H9 (cell line): ENCODE results near the gene WDR27. TPM values are rescaled to one million over a fixed set of nuclear protein-coding genes. Genes with fewer than 3 reads are reported as not detected.

Experiments
- DNase-seq: peaks from one replicate; pipeline ENCODE4 v3.0.0-alpha.2; 2017
- H2AFZ ChIP-seq: one replicate; pipeline ENCODE4 v1.6.1; 2013; ENCODE audit warnings: mild to moderate bottlenecking, low read length, control low read depth, moderate library complexity
- H2AK5ac ChIP-seq: 2 replicates; pipeline ENCODE4 v1.6.1; 2013; ENCODE audit warnings: low read length, control low read depth, mixed read lengths; ENCODE audit not compliant: insufficient read length
- H2BK120ac ChIP-seq: one replicate; pipeline ENCODE4 v1.6.1; 2013; ENCODE audit warnings: low read depth, mild to moderate bottlenecking, low read length, control low read depth, inconsistent platforms; ENCODE audit not compliant: poor library complexity, severe bottlenecking
- H2BK12ac ChIP-seq: 2 replicates; pipeline ENCODE4 v1.6.1; 2013; ENCODE audit warnings: low read length, control low read depth, mixed read lengths, low read depth; ENCODE audit not compliant: insufficient read length
- H2BK15ac ChIP-seq: 2 replicates; pipeline ENCODE4 v1.6.1; 2013; ENCODE audit warnings: low read depth, low read length, control low read depth
- H2BK20ac ChIP-seq: one replicate; pipeline ENCODE4 v1.6.1; 2013; ENCODE audit warnings: low read depth, mild to moderate bottlenecking, low read length, control low read depth, inconsistent platforms; ENCODE audit not compliant: poor library complexity, severe bottlenecking
- H2BK5ac ChIP-seq: 2 replicates; pipeline ENCODE4 v1.6.1; 2013; ENCODE audit warnings: low read length, control low read depth, mixed read lengths; ENCODE audit not compliant: insufficient read length
- H3K14ac ChIP-seq: 2 replicates; pipeline ENCODE4 v1.6.1; 2013; ENCODE audit warnings: low read length, control low read depth; ENCODE audit not compliant: insufficient read depth
- H3K18ac ChIP-seq: 2 replicates; pipeline ENCODE4 v1.6.1; 2013; ENCODE audit warnings: low read depth, mild to moderate bottlenecking, mixed read lengths, low read length, control low read depth; ENCODE audit not compliant: insufficient read length
- H3K23ac ChIP-seq: 2 replicates; pipeline ENCODE4 v1.6.1; 2013; ENCODE audit warnings: low read length, control low read depth, mixed read lengths, low read depth; ENCODE audit not compliant: insufficient read length
- H3K23me2 ChIP-seq: 2 replicates; pipeline ENCODE4 v1.6.1; 2013; ENCODE audit warnings: low read depth, mild to moderate bottlenecking, mixed read lengths, low read length, control low read depth; ENCODE audit not compliant: insufficient read length, poor library complexity, severe bottlenecking
- H3K27ac ChIP-seq: 2 replicates; pipeline ENCODE4 v1.5.1; 2013; ENCODE audit warnings: low read length, control low read depth, mixed read lengths, low read depth; ENCODE audit not compliant: insufficient read length
- H3K27me3 ChIP-seq: 2 replicates; pipeline ENCODE4 v1.6.1; 2013; ENCODE audit warnings: low read length, control low read depth, inconsistent platforms; ENCODE audit not compliant: insufficient read depth
- H3K4ac ChIP-seq: 2 replicates; pipeline ENCODE4 v1.6.1; 2013; ENCODE audit warnings: low read depth, mild to moderate bottlenecking, control low read depth, inconsistent platforms, low read length, moderate library complexity
- H3K4me1 ChIP-seq: 2 replicates; pipeline ENCODE4 v1.6.1; 2013; ENCODE audit warnings: low read length, control low read depth, inconsistent platforms; ENCODE audit not compliant: insufficient read depth
- H3K4me2 ChIP-seq: 2 replicates; pipeline ENCODE4 v1.6.1; 2013; ENCODE audit warnings: low read length, control low read depth, mixed read lengths; ENCODE audit not compliant: insufficient read length, insufficient read depth
- H3K56ac ChIP-seq: 2 replicates; pipeline ENCODE4 v1.6.1; 2013; ENCODE audit warnings: low read depth, mild to moderate bottlenecking, mixed read lengths, low read length, control low read depth; ENCODE audit not compliant: insufficient read length
- H3K79me1 ChIP-seq: 2 replicates; pipeline ENCODE4 v1.6.1; 2013; ENCODE audit warnings: low read depth, mild to moderate bottlenecking, moderate library complexity, low read length, control low read depth, inconsistent platforms; ENCODE audit not compliant: insufficient read depth, poor library complexity, severe bottlenecking
- H3K79me2 ChIP-seq: 2 replicates; pipeline ENCODE4 v1.6.1; 2013; ENCODE audit warnings: low read length, control low read depth, inconsistent platforms; ENCODE audit not compliant: insufficient read depth
- H3K9ac ChIP-seq: 2 replicates; pipeline ENCODE4 v1.6.1; 2013; ENCODE audit warnings: low read length, control low read depth, mixed read lengths; ENCODE audit not compliant: insufficient read length; ENCODE audit errors: extremely low read depth
- H3K9me3 ChIP-seq: one replicate; pipeline ENCODE4 v1.6.1; 2013; ENCODE audit warnings: low read depth, low read length, inconsistent platforms; ENCODE audit not compliant: control insufficient read depth
- H3T11ph ChIP-seq: one replicate; pipeline ENCODE4 v1.6.1; 2013; ENCODE audit warnings: mild to moderate bottlenecking, low read length, control low read depth, inconsistent platforms
- H4K20me1 ChIP-seq: one replicate; pipeline ENCODE4 v1.6.1; 2013; ENCODE audit not compliant: control insufficient read depth, insufficient read length, insufficient read depth
- H4K5ac ChIP-seq: 2 replicates; pipeline ENCODE4 v1.6.1; 2013; ENCODE audit warnings: low read depth, mild to moderate bottlenecking, mixed read lengths, low read length, control low read depth; ENCODE audit not compliant: insufficient read length
- H4K8ac ChIP-seq: replicated peaks from 2 replicates; pipeline ENCODE4 v1.6.1; 2013; ENCODE audit warnings: low read length, control low read depth, mixed read lengths, low read depth; ENCODE audit not compliant: insufficient read length
- H4K91ac ChIP-seq: 2 replicates; pipeline ENCODE4 v1.6.1; 2013; ENCODE audit warnings: low read depth, mild to moderate bottlenecking, moderate library complexity, mixed read lengths, low read length, control low read depth; ENCODE audit not compliant: insufficient read length
- H3K27ac Mint-ChIP-seq, 3 experiments: 2 replicates in 2 of 3; 3 replicates in 1 of 3; pipeline ENCODE4 v1.8.0; 2020 to 2021; ENCODE audit warnings: mixed read lengths in 3 of 3, mild to moderate bottlenecking in 1 of 3, moderate library complexity in 1 of 3
- H3K27me3 Mint-ChIP-seq: 2 replicates; pipeline ENCODE4 v1.8.0; 2021; ENCODE audit warnings: low read depth, mild to moderate bottlenecking, moderate library complexity, mixed read lengths
- H3K36me3 Mint-ChIP-seq, 3 experiments: 2 replicates in 2 of 3; 3 replicates in 1 of 3; pipeline ENCODE4 v1.8.0; 2020 to 2021; ENCODE audit warnings: low read depth in 3 of 3, mixed read lengths in 3 of 3; ENCODE audit not compliant: insufficient read depth in 1 of 3
- H3K4me1 Mint-ChIP-seq, 2 experiments: 2 replicates each; pipeline ENCODE4 v1.8.0; 2020; ENCODE audit warnings: mixed read lengths in 2 of 2
- H3K4me3 Mint-ChIP-seq, 2 experiments: 2 replicates in 1 of 2; 3 replicates in 1 of 2; pipeline ENCODE4 v1.8.0; 2020 to 2021; ENCODE audit warnings: mild to moderate bottlenecking in 2 of 2, mixed read lengths in 2 of 2, moderate library complexity in 1 of 2
- H3K9me3 Mint-ChIP-seq, 2 experiments: 2 replicates in 1 of 2; 3 replicates in 1 of 2; pipeline ENCODE4 v1.8.0; 2020; ENCODE audit warnings: mild to moderate bottlenecking in 2 of 2, mixed read lengths in 2 of 2, moderate library complexity in 1 of 2
- WGBS: extraction: QIAGEN DNeasy Blood & Tissue Kit; methylation state at CpG from one replicate; pipeline ENCODE4 v1.1.7; 2013; ENCODE audit warnings: missing lambda C conversion rate, low lambda C conversion rate, mixed read lengths; ENCODE audit not compliant: insufficient read length; ENCODE audit errors: extremely low coverage; 5-methylcytosine and 5-hydroxymethylcytosine counted together
- total RNA-seq: library from RNA; stranded (reverse); gene quantifications from 2 replicates; pipeline ENCODE4 v1.2.1, GENCODE V29; 2021
- TF ChIP-seq, protein P1 (sequence below): fragments of 200-600 bp; sonication (generic); conservative IDR thresholded peaks from 3 replicates; pipeline ENCODE4 v1.8.0; 2021; ENCODE audit warnings: antibody characterized with exemption, mild to moderate bottlenecking

Gene WDR27
- total RNA-seq, 1 experiment from 2014 or later: 48.7 TPM

DNA sequence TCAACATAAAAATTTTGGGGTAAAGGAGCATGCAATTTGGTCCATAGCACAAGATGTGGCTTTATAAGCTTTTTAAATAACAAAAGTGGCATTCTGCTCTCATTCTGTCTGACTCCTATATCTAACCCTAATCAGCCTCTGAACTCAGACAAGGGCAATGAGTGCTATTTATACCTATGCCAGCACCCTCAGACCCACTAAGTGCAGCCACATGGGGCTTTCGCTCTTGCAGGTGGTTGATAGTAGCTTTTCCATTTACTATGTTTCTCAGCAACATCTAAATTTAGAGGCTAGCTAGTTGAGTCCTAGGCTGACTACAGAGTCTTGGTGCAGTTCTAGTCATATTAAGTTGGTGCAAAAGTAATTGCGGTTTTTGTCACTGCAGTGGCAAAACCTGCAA is 231.0 kb downstream of the WDR27 start:
- peaks cover 29 to 59% (median 53%) of the 10 kb centered on the region in 3 experiments for H3K36me3 Mint-ChIP-seq
- no peak overlapping the region for H3K4me3 Mint-ChIP-seq
- Histone ChIP-seq H3K14ac (no peak overlapping the region), H4K8ac (no peak overlapping the region), H2BK12ac (no peak overlapping the region), H2BK15ac (no peak overlapping the region), H3K4ac (no peak overlapping the region), H2AFZ (no peak overlapping the region), H2AK5ac (no peak overlapping the region), H2BK5ac (no peak overlapping the region), H2BK120ac (no peak overlapping the region), H3K27ac (no peak overlapping the region), H3K27me3 (no peaks in the 10 kb centered on the region), H3K79me2 (no peaks in the 10 kb centered on the region), H3K79me1 (no peaks in the 10 kb centered on the region), H4K20me1 (no peaks in the 10 kb centered on the region), H3K56ac (no peak overlapping the region), H2BK20ac (no peak overlapping the region), H4K91ac (no peak overlapping the region), H3T11ph (no peak overlapping the region), H3K9ac (no peak overlapping the region), H3K4me2 (no peak overlapping the region), H3K4me1 (no peaks in the 10 kb centered on the region), H4K5ac (no peak overlapping the region), H3K23me2 (no peaks in the 10 kb centered on the region), H3K23ac (no peak overlapping the region), H3K18ac (no peak overlapping the region), H3K9me3 (peaks cover 22% of the 10 kb centered on the region)
- H3K4me1 Mint-ChIP-seq: no peaks in the 10 kb centered on the region
- H3K27ac Mint-ChIP-seq: no peak overlapping the region
- TF ChIP-seq, protein P1, sequence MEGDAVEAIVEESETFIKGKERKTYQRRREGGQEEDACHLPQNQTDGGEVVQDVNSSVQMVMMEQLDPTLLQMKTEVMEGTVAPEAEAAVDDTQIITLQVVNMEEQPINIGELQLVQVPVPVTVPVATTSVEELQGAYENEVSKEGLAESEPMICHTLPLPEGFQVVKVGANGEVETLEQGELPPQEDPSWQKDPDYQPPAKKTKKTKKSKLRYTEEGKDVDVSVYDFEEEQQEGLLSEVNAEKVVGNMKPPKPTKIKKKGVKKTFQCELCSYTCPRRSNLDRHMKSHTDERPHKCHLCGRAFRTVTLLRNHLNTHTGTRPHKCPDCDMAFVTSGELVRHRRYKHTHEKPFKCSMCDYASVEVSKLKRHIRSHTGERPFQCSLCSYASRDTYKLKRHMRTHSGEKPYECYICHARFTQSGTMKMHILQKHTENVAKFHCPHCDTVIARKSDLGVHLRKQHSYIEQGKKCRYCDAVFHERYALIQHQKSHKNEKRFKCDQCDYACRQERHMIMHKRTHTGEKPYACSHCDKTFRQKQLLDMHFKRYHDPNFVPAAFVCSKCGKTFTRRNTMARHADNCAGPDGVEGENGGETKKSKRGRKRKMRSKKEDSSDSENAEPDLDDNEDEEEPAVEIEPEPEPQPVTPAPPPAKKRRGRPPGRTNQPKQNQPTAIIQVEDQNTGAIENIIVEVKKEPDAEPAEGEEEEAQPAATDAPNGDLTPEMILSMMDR: no peak
- peaks cover 55 to 61% of the 10 kb centered on the region in 2 experiments for H3K9me3 Mint-ChIP-seq
- no peak for DNase-seq
- no CpG with 5 or more reads among the region's 2 CpGs for WGBS
- H3K27me3 Mint-ChIP-seq: no peaks in the 10 kb centered on the region
